Uterus (tissue), 4 donors: ENCODE data around the gene SBNO2. TPM values are rescaled to one million over a fixed set of nuclear protein-coding genes. Genes with fewer than 3 reads are reported as not detected.
A peak's percentile ranks its signal among the peaks of the same experiment; 100 is the strongest.
"Not testable (repeated sequence)": the region's sequence is repeated elsewhere in the genome, so short reads cannot be mapped to it uniquely, and the experiment has no call there.

Experiments
- DNase-seq, 2 donors: peaks; one replicate each; pipeline ENCODE4 v3.0.0-alpha.2; 2019 to 2020
- H3K27ac ChIP-seq, 2 donors: fragments of 200-600 bp; sonication (generic); 1 replicate in 1 of 2; 2 replicates in 1 of 2; pipeline ENCODE4 v1.5.1; 2016 to 2018
- H3K27me3 ChIP-seq, 2 donors: fragments of 200-600 bp; sonication (generic); one replicate each; pipeline ENCODE4 v1.5.1; 2018 to 2019; ENCODE audit warnings: control low read depth in 1 of 2
- H3K36me3 ChIP-seq, 2 donors: fragments of 200-600 bp; sonication (generic); one replicate each; pipeline ENCODE4 v1.5.1; 2019; ENCODE audit warnings: control low read depth in 1 of 2
- H3K4me1 ChIP-seq, 2 donors: fragments of 200-600 bp; sonication (generic); one replicate each; pipeline ENCODE4 v1.5.1; 2018 to 2019; ENCODE audit warnings: control low read depth in 1 of 2
- H3K4me3 ChIP-seq, 2 donors: fragments of 200-600 bp; sonication (generic); 1 replicate in 1 of 2; 2 replicates in 1 of 2; pipeline ENCODE4 v1.5.1; 2018 to 2019; ENCODE audit warnings: mild to moderate bottlenecking in 1 of 2
- H3K9me3 ChIP-seq, 2 donors: fragments of 200-600 bp; sonication (generic); one replicate each; pipeline ENCODE4 v1.5.1; 2019; ENCODE audit warnings: control low read depth in 1 of 2
- POLR2A ChIP-seq, 2 donors: fragments of 450-650 bp; IDR thresholded peaks; one replicate each; pipeline ENCODE4 v1.6.1; 2016; ENCODE audit warnings: antibody characterized with exemption in 2 of 2, mild to moderate bottlenecking in 1 of 2, moderate library complexity in 1 of 2
- intact Hi-C: fragments of 100-400 bp; cut with DNase I; formaldehyde crosslinking; loops from one replicate; pipeline ENCODE4 v1.15.1; 2023; ENCODE audit warnings: low total_unique reads
- total RNA-seq, 4 donors: library from RNA; depleted of rRNA in 3 of 4; stranded (reverse); fragments of >200 nt in 3 of 4; gene quantifications; one replicate each; pipeline versions ENCODE4 v1.1.0 to v1.2.4, GENCODE V29; 2014 to 2023
- TF ChIP-seq, protein P1 (sequence below), 4 experiments: fragments of 200-600 bp in 2 of 4; fragments of 450-650 bp in 2 of 4; sonication (generic) in 2 of 4; IDR thresholded peaks; one replicate each; pipeline ENCODE4 v1.5.1; 2016 to 2019; ENCODE audit warnings: antibody characterized with exemption in 4 of 4, mild to moderate bottlenecking in 2 of 4, moderate library complexity in 1 of 4
- donor health status: DM: yes; HTN: yes; CAD: no.

Gene SBNO2
- total RNA-seq, 4 donors from 2014 or later: 4.4 to 107 (median 10.7) TPM

DNA sequence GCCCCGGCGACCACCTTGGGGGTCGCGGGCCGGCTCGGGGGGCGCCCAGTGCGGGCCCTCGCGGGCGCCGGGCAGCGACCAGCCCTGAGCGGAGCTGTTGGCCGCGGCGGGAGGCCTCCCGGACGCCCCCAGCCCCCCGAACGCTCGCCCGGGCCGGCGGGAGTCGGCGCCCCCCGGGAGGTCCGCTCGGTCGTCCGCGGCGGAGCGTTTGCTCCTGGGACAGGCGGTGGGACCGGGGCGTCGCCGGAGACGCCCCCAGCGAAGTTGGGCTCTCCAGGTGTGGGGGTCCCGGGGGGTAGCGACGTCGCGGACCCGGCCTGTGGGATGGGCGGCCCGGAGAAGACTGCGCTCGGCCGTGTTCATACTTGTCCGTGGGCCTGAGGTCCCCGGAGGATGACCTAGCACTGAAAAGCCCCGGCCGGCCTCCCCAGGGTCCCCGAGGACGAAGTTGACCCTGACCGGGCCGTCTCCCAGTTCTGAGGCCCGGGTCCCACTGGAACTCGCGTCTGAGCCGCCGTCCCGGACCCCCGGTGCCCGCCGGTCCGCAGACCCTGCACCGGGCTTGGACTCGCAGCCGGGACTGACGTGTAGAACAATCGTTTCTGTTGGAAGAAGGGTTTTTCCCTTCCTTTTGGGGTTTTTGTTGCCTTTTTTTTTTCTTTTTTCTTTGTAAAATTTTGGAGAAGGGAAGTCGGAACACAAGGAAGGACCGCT lies 32.2 kb upstream of the SBNO2 start:
- no peak for TF ChIP-seq POLR2A (IDR thresholded peaks at IDR 0.05)
- TF ChIP-seq, protein P1, sequence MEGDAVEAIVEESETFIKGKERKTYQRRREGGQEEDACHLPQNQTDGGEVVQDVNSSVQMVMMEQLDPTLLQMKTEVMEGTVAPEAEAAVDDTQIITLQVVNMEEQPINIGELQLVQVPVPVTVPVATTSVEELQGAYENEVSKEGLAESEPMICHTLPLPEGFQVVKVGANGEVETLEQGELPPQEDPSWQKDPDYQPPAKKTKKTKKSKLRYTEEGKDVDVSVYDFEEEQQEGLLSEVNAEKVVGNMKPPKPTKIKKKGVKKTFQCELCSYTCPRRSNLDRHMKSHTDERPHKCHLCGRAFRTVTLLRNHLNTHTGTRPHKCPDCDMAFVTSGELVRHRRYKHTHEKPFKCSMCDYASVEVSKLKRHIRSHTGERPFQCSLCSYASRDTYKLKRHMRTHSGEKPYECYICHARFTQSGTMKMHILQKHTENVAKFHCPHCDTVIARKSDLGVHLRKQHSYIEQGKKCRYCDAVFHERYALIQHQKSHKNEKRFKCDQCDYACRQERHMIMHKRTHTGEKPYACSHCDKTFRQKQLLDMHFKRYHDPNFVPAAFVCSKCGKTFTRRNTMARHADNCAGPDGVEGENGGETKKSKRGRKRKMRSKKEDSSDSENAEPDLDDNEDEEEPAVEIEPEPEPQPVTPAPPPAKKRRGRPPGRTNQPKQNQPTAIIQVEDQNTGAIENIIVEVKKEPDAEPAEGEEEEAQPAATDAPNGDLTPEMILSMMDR (IDR thresholded peaks at IDR 0.05): no peak
- peak overlapping the region; percentile 68 to 71 for H3K4me3 ChIP-seq
- peak overlapping the region; percentile 65 to 89 for H3K27ac ChIP-seq
- H3K36me3 ChIP-seq: no peaks in the 10 kb centered on the region
- no peaks in the 10 kb centered on the region for H3K9me3 ChIP-seq
- peaks cover 0 to 10% of the 10 kb centered on the region in 2 donors for H3K4me1 ChIP-seq
- no peaks in the 10 kb centered on the region for H3K27me3 ChIP-seq
- DNase-seq: no peak
- intact Hi-C loops: no loop called here

DNA sequence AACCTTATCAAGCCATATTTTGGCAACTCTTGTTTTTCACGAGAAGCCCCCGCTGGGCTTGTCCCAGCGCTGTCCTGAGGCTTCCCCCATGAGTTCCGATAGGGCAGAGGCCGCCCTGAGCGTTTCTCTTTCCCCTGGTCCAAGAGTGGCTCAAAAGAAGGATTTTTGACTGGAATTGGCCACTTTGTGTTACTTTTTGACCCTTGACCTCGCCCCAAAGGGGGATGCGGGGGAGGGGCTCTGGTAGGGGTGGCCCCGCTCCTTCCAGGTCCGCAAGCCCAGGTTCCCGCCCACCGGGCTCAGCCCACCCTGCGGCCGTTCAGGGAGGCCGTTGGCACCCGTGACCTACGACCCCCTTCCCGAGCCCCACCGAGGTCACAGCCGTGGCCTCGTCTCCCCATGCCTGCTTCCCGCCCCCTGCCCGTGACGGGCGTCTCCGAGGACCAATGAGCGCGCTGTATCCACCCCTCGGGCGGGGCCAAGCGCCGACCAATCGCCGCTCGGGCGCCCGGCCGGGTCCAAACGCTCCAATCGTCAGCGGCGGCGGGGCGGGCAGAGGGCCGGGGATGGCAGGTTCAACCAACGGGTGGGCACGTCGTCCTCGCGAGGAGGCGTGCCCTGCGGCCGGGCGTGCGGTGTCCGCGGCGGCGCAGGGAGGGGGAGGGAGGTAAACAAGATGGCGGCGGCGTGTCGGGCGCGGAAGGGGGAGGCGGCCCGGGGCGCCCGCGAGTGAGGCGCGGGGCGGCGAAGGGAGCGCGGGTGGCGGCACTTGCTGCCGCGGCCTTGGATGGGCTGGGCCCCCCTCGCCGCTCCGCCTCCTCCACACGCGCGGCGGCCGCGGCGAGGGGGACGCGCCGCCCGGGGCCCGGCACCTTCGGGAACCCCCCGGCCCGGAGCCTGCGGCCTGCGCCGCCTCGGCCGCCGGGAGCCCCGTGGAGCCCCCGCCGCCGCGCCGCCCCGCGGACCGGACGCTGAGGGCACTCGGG lies 31.3 kb upstream of the SBNO2 start, which contains the start of gene STK11:
Gene STK11 (plus strand): TSS at position 665 of the 986 bp plus-strand sequence. CDS start 1,136 bp downstream, outside the sequence.
- Histone ChIP-seq H3K4me1 (peaks cover 0 to 4% of the 10 kb centered on the region in 2 donors), H3K27me3 (no peaks in the 10 kb centered on the region), H3K36me3 (no peaks in the 10 kb centered on the region), H3K27ac (peak within 1 kb of the TSS; percentile 86 to 89), H3K4me3 (peak within 1 kb of the TSS; percentile 68 to 71), H3K9me3 (no peaks in the 10 kb centered on the region)
- peak; percentile 98 to 99 for DNase-seq
- intact Hi-C loops: no loop called here
- peak; percentile 82 to 86 for TF ChIP-seq POLR2A (IDR thresholded peaks at IDR 0.05)
- TF ChIP-seq, protein P1 (IDR thresholded peaks at IDR 0.05): peak in 1 of 4 experiments; percentile 43

DNA sequence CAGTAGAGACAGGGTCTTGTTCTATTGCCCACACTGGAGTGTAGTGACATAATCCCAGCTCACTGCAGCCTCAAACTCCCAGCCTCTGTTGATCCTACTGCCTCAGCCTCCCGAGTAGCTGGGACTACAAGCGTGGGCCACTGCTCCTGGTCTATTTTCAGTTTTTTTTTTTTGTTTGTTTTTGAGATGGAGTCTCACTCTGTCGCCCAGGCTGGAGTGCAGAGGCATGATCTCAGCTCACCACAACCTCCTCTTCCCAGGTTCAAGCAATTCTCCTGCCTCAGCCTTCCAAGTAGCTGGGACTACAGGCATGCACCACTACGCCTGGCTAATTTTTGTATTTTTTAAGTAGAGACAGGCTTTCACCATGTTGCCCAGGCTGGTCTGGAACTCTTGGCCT lies 26.5 kb upstream of the SBNO2 start:
- H3K36me3 ChIP-seq, intact Hi-C loops, H3K27me3 ChIP-seq, H3K4me1 ChIP-seq, H3K4me3 ChIP-seq, DNase-seq, H3K27ac ChIP-seq, H3K9me3 ChIP-seq: not testable (repeated sequence)

DNA sequence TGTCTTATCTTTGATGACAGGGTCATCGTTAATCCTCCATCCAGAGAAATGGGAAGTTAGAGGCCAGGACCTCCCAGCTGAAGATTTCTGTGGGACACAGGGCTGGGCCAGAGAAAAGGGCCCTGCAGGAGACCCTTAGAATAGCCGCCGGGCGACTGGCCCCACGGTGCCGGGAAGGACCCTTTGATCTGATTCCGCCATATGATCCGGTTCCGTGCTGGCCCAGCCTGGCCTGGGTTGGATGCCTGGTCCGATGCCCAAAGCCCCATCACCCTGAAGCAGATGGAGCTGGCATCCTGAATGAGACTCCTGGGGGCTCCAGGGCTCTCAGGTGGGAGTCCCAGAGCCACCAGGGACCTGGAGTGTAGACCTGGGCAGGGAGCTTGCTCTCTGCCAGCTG lies 25.5 kb upstream of the SBNO2 start:
- intact Hi-C loops: no loop called here
- Histone ChIP-seq H3K36me3 (no peaks in the 10 kb centered on the region), H3K4me1 (no peaks in the 10 kb centered on the region), H3K27me3 (no peaks in the 10 kb centered on the region), H3K4me3 (no peak overlapping the region), H3K9me3 (no peaks in the 10 kb centered on the region), H3K27ac (no peak overlapping the region)
- TF ChIP-seq, protein P1 (IDR thresholded peaks at IDR 0.05): no peak
- TF ChIP-seq POLR2A (IDR thresholded peaks at IDR 0.05): no peak
- no peak for DNase-seq

DNA sequence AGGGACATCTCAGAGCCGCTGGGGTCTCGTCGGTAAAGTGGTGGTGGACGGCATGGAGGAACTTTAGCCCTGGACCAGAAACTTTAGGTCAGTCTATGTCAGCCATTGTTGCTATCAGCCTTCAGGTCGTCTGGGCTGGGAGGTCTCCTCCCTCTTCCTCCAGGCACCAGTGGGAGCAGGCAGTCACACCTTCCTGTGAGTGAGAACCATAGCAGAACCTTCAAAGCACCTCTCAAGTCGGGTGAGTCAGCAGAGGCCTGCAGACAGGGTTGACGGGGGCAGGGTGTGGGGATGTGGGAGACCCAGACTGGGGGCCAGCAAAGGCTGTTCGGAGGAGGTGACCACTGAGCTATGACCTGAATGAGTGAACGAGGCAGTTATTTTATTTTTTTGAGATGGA lies 15.4 kb upstream of the SBNO2 start:
- no peak for TF ChIP-seq POLR2A (IDR thresholded peaks at IDR 0.05)
- TF ChIP-seq, protein P1 (IDR thresholded peaks at IDR 0.05): no peak

More for the DNA sequence above, 15.4 kb upstream of the SBNO2 start:
- H3K4me1 ChIP-seq: no peaks in the 10 kb centered on the region
- no peak for DNase-seq
- H3K9me3 ChIP-seq: no peaks in the 10 kb centered on the region
- intact Hi-C loops: no loop called here
- H3K4me3 ChIP-seq: no peak overlapping the region
- H3K27me3 ChIP-seq: no peaks in the 10 kb centered on the region
- no peaks in the 10 kb centered on the region for H3K36me3 ChIP-seq
- no peak overlapping the region for H3K27ac ChIP-seq
